Thyroid gland (tissue), 4 donors: ENCODE data around the gene OR6B2.

ENCODE experiments used
- CTCF ChIP-seq, 6 experiments: fragments of 200-600 bp in 3 of 6; fragments of 450-650 bp in 3 of 6; sonication (generic) in 3 of 6; IDR thresholded peaks; one replicate each; pipeline ENCODE4 v1.5.1; 2016 to 2019; ENCODE audit warnings: antibody characterized with exemption in 6 of 6, mild to moderate bottlenecking in 2 of 6, inconsistent platforms in 1 of 6, moderate library complexity in 1 of 6
- POLR2A ChIP-seq, 2 donors: fragments of 450-650 bp; IDR thresholded peaks; one replicate each; pipeline ENCODE4 v1.6.1; 2017; ENCODE audit warnings: antibody characterized with exemption in 2 of 2, mild to moderate bottlenecking in 2 of 2, moderate library complexity in 1 of 2

GRCh38 chr2:240045098-240045497 is 14.9 kb upstream of the OR6B2 start:
- TF ChIP-seq CTCF (IDR thresholded peaks at IDR 0.05) (no peak), POLR2A (IDR thresholded peaks at IDR 0.05) (no peak)
